Hematopoietic multipotent progenitor cell treated with erythropoietin and hydrocortisone succinate and interleukin-3 and kit ligand, for 8 days (in vitro differentiated cells): Measurements from ENCODE around the gene TOR1AIP1.
"Not testable (repeated sequence)": the region's sequence is repeated elsewhere in the genome, so short reads cannot be mapped to it uniquely, and the experiment has no call there.

Experiments used
- DNase-seq: peaks from one replicate; pipeline ENCODE4 v3.0.0-alpha.2; 2015

The TOR1AIP1 gene

DNA sequence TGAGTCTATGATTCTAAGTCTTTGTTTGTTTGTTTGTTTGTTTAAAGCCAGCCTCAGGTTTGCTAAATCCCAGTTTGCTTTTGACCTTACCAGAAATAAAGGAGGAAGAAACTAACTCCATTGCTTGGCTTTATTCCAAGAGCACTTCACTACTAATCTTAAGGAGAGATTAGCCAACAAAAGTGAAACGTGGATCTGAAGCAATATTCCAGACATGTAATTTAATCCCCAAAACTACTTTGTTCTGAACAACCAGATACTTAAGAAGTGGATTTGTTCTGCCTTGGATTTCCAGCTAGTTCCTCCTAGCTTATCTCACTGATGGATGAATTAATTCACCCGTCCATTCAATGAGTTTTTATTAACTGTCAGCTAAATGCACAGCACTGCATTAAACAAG lies 56.7 kb downstream of the TOR1AIP1 start:
- no peak for DNase-seq

DNA sequence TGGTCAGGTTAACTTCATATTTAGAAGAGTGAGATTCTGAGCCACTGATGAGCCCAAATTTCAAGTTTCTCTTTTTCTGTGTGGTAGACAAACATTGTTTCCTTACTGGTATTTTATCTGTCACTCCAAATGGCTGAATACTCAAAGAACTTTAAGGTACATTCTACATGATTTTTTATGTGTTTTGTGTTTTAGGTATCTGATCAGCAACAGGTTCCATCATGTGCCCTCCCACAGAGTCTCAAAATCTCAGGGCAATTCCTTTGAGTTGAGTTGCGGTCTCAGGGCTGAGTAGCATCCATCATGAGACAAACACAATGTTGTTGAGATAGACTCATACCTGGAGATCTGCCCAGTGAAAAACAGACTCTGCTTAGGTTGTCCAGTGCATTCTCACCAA lies 57.9 kb downstream of the TOR1AIP1 start:
- no peak for DNase-seq

DNA sequence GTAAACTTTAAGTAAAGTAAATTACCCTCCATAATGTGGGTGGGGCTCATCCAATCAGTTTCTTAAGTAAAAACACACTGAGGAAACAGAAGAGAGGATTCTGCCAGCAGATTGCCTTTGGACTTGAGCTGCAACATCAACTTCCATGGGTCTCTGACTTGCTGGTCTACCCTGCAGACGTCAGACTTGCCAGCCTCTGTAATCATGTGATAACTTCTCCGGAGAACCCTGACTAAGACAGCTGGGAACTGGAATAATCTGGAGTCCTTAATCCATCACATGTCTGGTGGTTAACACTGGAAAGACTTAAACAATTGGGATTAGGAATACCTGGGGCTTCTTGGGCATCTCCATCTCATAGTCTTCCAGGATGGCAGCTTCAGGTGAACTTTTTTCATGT lies 59.4 kb downstream of the TOR1AIP1 start:
- DNase-seq = no peak

DNA sequence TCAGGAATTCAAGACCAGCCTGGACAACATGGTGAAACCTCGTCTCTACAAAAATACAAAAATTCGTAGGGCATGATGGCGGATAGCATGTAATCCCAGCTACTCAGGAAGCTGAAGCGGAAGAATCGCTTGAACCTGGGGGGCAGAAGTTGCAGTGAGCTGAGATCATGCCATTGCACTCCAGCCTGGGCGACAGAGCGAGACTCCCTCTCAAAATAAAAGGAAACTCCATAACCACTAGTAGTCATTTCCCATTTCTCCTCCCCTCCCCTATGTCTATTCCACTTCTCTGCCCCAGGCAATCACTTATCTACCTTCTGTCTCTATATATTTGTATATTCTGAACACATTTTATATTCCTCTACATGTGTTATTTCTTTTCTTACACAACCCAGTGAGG lies 68.6 kb downstream of the TOR1AIP1 start:
- DNase-seq = no peak

DNA sequence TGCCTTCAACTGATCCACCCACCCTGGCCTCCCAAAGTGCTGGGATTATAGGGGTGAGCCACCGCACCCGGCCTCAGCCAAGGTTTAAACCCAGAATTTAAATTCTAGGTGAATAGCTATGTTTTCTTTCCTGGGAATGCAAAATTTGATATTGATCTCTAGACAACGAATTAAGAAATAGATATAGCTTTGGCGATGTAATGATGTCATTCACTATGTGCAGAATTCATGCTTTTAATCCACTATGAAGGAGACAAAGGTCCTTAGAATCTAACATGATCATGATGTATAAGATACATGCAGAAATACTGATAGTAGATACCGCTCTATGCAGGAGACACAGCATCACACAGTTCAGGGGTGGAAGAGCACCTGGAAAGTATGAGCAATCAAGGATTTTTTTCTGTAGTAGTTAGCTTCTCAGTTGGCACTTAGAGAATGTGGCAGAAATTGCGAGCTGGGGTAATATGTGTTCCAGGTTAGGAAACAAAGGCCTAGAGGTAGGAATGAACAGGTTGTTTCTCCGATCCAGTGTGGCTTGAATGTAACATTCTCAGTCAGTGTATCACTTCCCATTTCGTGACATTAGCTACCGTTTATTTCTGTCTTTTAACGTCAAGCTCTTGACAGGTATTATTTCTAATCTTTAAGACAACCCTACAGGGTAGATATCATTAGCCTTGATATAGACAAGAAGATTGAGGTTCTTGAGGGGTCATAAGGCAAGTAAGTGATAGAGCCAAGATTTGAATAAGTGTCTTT lies 69.5 kb downstream of the TOR1AIP1 start:
- no peak for DNase-seq

DNA sequence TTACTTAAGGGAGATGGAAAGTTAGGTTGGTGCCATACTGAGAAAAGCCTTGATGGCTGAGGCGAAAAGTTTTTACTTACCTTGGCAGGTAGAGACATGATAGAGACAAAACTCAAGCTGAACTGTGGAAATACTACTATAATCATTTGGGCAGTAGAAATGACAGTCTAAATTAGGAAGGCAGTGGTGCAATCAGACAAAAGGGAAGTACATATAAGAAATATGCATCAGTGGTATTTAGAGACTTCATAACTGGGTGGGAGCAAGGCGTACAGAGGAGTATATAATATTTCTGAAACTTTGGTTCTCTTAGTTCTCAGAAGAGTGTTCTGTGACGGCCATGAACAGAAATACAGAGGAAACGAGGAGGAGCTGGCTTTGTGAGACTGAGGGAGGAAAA lies 70.1 kb downstream of the TOR1AIP1 start:
- no peak for DNase-seq

DNA sequence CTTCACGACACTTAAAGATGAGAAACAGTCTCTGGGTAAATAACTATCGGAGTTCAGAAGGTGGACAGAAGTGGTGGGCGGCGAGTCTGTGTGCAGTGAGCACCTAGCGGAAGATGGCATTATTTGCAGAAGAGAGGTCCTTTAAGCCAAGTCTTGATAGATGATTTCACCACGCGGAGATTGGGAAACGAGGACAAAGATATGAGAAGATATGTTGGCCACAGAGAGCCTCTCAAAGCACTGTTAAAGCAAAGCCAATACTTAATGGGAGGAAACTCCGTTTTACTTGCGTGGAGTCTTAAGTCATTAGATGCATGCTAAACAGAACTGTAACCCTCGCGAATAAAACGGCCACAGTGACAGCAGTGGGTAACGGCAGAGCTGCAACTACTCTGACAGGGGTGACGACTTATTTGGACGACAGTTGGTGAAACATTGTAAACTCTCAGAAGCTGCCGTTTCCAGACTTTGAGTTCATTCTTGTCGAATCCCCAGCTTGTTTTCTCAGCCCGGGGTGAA lies 71.9 kb downstream of the TOR1AIP1 start:
- DNase-seq = peak; percentile 78

DNA sequence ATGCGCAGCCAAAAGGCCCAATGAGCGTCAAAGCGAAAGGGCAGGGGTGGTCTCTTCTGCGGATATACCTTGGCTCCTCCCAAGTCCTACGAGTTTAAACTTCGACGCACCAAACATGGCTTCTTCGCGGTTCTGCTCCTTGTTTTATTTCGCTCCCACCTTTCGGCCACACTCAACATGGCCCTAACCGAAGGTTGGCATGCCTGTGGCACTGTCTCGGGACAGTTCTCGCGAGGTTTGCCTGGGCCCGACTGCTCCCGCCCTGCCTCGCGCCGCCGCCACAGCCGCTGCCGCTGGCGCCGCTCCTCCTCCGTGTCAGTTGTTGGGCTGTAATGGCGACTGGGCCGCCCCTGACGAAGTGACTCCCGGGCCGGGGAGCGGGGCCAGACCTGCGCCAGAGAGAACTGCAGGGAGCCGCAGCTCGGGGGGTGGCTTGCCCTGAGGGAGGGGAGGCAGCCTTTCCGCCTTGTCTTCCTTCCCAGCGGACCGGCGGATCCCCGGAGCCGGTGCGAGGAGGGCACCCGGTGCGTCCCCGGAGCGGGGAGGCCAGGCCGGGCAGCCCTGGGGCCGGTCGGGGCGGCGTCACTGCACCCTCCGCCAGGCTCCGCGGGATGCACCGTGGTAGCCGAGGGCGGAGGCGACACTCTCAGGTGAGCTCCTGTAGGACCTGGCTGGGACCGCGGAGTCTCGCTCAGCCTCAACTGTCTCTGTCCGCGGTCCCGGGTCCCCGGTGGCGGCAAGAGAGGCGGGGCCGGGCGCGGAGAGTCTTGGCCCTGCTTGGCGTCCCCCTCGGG lies 72.6 kb downstream of the TOR1AIP1 start, which contains the start of gene CEP350:
TSS of gene CEP350 (plus strand) at position 318 of the 794 bp plus-strand sequence. CDS start 31,372 bp downstream, outside the sequence.
- peak; percentile 100 for DNase-seq

DNA sequence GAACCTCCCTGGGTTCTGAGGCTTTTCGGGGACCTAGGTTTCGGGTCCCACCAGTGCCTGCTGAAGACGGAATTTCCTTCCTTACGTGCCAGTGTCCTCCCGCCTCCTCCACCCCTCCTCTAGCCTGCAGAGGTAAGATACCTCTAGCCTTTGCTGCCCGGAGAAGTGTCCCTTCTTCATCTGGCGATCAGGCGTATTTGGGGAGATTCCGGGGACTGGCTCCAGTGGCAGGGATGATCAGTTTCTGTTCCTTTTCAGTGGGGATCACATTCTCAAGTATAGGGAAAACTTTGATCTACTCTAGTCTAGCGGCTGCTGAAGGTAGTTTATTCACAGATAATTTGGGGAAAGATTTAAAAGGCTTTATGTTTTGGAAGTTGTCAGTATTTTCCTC lies 73.2 kb downstream of the TOR1AIP1 start:
- peak; percentile 46 for DNase-seq

DNA sequence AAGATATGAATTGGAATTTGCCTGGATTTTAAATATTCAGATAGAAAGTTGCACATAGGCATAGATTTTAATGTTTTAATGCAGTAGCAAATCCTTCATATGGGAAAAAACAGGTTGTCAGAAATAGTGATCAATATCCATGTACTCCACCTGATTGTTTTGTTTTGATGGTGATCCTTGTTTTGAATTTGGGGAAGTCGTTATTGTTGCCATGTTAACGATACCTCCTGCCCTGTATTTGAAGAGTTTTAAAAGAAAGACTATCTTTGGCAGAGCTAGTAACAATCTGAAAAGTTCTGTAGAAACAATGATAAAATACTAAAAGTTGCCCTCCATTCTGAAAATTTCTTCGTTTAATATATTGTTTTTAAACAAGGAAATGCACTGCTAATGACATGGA lies 73.6 kb downstream of the TOR1AIP1 start:
- no peak for DNase-seq

DNA sequence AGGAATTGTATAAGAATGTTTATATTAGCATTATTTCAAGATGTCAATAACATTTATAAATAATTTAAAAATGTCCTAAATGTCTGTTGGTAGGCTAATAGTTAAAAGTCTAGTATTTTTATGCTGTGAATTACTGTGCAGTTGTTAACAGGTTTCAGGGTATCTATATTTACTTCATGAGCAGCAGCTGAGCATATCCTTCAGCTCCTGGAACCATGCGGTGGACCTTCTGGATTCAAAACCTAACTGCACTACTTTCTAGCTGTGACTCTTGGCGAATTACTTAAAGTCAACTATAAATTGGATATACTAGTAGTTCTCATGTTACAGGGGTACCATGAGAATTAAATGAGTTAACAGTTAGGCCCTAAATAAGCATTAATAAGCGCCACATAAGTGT lies 76.3 kb downstream of the TOR1AIP1 start:
- DNase-seq = no peak

DNA sequence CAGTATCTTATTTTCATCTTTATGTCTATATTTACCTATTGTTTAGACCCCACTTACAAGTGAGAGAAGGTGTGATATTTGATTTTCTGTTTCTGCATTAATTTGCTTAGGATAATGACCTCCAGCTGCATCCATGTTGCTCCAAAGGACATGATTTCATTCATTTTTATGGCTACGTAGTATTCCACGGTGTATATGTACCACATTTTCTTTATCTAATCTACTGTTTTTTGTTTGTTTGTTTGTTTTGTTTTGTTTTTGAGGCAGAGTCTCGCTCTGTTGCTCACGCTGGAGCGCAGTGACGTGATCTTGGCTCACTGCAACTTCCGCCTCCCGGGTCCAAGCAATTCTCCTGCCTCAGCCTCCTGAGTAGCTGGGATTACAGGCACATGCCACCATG lies 80.1 kb downstream of the TOR1AIP1 start:
- not testable (repeated sequence) for DNase-seq

DNA sequence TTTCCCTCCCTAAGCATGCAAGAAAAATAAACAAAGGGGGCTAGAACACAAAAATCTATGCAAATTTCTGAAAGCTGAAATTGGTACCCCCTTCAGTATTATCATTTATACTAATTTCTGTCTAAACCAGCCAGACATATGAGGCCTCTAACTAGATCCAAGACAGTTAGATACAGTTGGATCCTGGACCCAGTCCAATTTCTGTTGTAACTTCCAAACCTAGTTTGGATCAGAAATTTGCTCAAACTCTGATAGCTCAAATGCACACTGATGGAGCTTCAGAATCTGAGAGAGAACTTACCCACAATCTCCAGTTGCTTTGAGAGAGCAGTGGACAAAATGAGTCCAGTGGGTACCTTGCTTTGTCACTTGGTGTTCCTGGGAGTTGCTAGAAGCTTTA lies 84.5 kb downstream of the TOR1AIP1 start:
- DNase-seq = no peak

DNA sequence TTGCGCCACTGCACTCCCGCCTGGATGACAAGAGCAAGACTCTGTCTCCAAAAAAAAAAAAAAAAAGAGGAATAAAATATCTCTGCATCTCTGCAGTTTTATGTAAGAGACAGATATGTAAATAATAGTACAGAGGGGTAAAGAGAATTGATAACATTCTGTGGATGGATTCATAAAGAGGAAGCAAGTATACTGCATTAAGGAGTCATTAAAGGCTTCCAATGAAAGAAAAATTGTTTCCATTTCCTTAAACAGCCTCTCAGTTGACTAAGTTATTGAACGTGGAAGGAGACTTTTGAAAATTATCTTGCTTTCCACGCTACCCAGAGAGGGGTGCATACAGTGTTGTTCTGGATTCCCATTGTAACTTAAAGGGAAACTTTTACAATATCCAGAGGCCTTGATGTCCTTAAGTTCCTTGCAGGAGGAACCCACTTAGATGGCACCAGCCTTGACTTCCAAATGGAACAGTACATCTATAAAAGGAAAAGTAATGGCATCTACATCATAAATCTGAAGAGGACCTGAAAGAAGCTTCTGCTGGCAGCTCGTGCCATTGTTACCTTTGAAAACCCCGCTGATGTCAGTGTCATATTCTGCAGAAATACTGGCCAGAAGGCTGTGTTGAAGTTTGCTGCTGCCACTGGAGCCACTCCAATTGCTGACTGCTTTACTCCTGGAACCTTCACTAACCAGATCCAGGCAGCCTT lies 86.4 kb downstream of the TOR1AIP1 start:
- DNase-seq = no peak

DNA sequence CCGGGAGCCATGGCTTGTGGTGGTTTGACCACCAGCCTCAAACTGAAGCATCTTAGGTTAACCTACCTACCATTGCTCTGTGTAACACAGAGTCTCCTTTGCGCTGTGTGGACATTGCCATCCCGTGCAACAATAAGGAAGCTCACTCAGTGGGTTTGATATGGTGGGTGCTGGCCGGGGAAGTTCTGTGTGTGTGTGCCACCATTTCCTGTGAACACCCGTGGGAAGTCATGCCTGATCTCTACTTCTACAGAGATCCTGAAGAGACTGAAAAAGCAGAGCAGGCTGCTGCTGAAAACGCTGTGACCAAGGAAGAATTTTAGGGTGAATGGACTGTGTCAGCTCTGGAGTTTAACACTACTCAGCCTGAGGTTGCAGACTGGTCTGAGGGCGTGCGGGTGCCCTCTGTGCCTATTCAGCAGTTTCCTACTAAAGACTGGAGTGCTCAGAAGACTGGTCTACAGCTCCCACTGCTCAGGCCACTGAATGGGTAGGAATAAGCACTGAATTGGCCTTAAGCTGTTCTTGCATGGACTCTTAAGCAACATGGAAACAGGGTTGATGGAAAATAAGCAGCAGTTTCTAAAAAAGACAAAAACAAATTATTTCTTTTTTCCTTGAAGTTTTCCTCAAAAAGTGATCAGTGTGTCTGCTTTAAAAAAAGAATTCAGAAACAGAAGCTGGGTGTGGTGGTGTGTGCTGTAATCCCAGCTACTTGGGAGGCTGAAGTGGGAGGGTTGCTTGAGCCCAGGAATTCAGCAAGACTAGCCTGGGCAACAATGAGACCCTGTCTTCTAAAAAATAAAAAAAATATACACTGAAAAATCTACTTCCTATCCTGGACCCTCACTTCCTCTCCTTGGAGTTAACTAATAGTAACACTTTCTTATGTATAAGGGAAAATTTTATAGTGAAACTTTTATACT lies 87.2 kb downstream of the TOR1AIP1 start:
- DNase-seq = no peak
